ENCODE data around the gene MUC13. TPM values are rescaled to one million over a fixed set of nuclear protein-coding genes. Genes with fewer than 3 reads are reported as not detected.
A peak's percentile ranks its signal among the peaks of the same experiment; 100 is the strongest.

The MUC13 gene
- total and polyA plus RNA-seq, 9 of the 15 experiments (the other 6 are each of a cell fraction or from before 2014, with no cell fraction given), result 0.09 TPM; not detected in 8

DNA sequence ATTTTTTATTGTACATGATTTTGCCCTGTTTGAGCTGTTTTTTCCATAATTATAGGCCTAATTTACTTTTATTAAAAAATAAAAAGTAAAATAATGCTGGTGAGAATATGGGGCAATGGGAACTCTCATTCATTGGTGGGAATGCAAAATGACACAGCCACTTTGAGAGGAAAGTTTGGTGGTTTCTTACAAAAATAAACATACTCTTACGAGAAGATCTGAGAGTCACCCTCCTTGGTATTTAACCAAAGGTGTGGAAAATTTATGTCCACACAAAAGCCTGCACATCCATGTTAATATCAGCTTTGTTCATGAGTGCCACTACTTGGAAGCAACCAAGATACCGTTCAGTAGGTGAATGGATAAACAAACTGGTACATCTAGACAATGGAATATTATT is 9.8 kb downstream of the MUC13 start:
- in situ Hi-C loops (cut with MboI), result loop anchor here (10.0 kb wide), 1 partner anchor 660 kb away; no protein-coding TSS in a partner anchor

DNA sequence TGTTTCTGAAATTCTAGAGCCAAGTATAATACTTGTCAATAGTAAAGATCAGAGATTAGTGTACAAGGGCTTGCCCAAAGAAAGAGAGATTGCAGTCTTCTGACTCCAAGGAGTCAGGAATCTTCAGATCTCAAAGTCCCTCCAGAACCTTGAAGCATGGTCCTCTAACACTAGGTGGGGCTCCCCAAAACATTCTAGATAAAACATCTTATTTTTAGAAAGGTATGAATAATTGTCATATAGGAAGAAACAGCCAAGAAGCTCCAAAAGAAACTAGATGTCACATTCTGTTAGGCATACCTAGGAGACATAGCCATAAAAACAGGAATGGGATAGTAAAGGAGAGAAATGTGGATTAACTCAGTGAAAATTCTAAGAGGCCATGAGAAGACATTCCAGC is 10.7 kb downstream of the MUC13 start:
- H3K27me3 ChIP-seq (ENCODE audit: control insufficient read depth in 2 of 2, insufficient read depth in 2 of 2, low read length in 2 of 2), result no peaks in the 10 kb centered on the region
- H3K79me2 ChIP-seq (ENCODE audit: control insufficient read depth, insufficient read depth, low read length), result no peaks in the 10 kb centered on the region
- no peaks in the 10 kb centered on the region for H3K36me3 ChIP-seq (ENCODE audit: control insufficient read depth, insufficient read depth, low read length)
- H3K4me2 ChIP-seq (ENCODE audit: insufficient read depth, low read length), result no peak overlapping the region
- H3K9me3 ChIP-seq (replicated peaks; ENCODE audit: control insufficient read depth, insufficient read depth, low read depth, low read length), result no peaks in the 10 kb centered on the region
- in situ Hi-C loops (cut with MboI) (loop anchor here (10.0 kb wide), 1 partner anchor 661 kb away; no protein-coding TSS in a partner anchor), intact Hi-C loops (cut with micrococcal nuclease) (no loop called here)
- no peak for FAIRE-seq
- BruUV-seq (replicated peaks), result no TSS peak
- DNase-seq (ENCODE audit: extremely low read depth in 1 of 4, low spot score in 3 of 4), result peak in 2 of 4 experiments; percentile 14 to 16
- H4K20me1 ChIP-seq (replicated peaks; ENCODE audit: control insufficient read depth, insufficient read depth, low read length), result no peaks in the 10 kb centered on the region; the same call in 1 of the 2 replicates
- H3K9me1 ChIP-seq (ENCODE audit: control insufficient read depth, insufficient read depth, low read length), result no peaks in the 10 kb centered on the region
- POLR2A ChIA-PET, result no interaction called here
- ATAC-seq, result no peak
- TF ChIP-seq, protein P1, sequence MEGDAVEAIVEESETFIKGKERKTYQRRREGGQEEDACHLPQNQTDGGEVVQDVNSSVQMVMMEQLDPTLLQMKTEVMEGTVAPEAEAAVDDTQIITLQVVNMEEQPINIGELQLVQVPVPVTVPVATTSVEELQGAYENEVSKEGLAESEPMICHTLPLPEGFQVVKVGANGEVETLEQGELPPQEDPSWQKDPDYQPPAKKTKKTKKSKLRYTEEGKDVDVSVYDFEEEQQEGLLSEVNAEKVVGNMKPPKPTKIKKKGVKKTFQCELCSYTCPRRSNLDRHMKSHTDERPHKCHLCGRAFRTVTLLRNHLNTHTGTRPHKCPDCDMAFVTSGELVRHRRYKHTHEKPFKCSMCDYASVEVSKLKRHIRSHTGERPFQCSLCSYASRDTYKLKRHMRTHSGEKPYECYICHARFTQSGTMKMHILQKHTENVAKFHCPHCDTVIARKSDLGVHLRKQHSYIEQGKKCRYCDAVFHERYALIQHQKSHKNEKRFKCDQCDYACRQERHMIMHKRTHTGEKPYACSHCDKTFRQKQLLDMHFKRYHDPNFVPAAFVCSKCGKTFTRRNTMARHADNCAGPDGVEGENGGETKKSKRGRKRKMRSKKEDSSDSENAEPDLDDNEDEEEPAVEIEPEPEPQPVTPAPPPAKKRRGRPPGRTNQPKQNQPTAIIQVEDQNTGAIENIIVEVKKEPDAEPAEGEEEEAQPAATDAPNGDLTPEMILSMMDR (IDR thresholded peaks at IDR 0.05 in 2 of 3, conservative IDR thresholded peaks at IDR 0.05 in 1 of 3; ENCODE audit: insufficient read depth in 2 of 3, low read depth in 1 of 3, low read length in 3 of 3), result peak in 1 of 3 experiments; percentile 19; a peak in 1 of 6 replicates
- no peak for TF ChIP-seq POLR2B (IDR thresholded peaks at IDR 0.05; ENCODE audit: low read depth, partially characterized antibody)
- H2AFZ ChIP-seq (ENCODE audit: low read depth, low read length), result no peak overlapping the region
- CTCF ChIA-PET (ENCODE audit: low intra/inter-chr PET ratio), result no interaction called here
- H3K4me3 ChIP-seq, result no peak overlapping the region
- H3K9ac ChIP-seq (ENCODE audit: insufficient read depth in 1 of 2, low read depth in 2 of 2, low read length in 2 of 2), result no peak overlapping the region
- H3K27ac ChIP-seq (ENCODE audit: extremely low read depth, low read depth, low read length), result no peak overlapping the region
- no peaks in the 10 kb centered on the region for H3K4me1 ChIP-seq (replicated peaks in 1 of 2; ENCODE audit: control insufficient read depth in 2 of 2, insufficient read depth in 2 of 2, low read length in 2 of 2)

More for the DNA sequence above, 9.8 kb downstream of the MUC13 start:
- POLR2A ChIA-PET, result no interaction called here
- no peaks in the 10 kb centered on the region for H3K4me1 ChIP-seq (replicated peaks in 1 of 2; ENCODE audit: control insufficient read depth in 2 of 2, insufficient read depth in 2 of 2, low read length in 2 of 2)
- no peaks in the 10 kb centered on the region for H3K27me3 ChIP-seq (ENCODE audit: control insufficient read depth in 2 of 2, insufficient read depth in 2 of 2, low read length in 2 of 2)
- intact Hi-C loops (cut with micrococcal nuclease), result loop anchor here (5.0 kb wide), 2 partner anchors 63 to 238 kb away; no protein-coding TSS in a partner anchor
- H3K4me2 ChIP-seq (ENCODE audit: insufficient read depth, low read length), result no peak overlapping the region
- BruUV-seq (replicated peaks), result no TSS peak
- H3K79me2 ChIP-seq (ENCODE audit: control insufficient read depth, insufficient read depth, low read length), result no peaks in the 10 kb centered on the region
- no peaks in the 10 kb centered on the region for H3K9me1 ChIP-seq (ENCODE audit: control insufficient read depth, insufficient read depth, low read length)
- H3K4me3 ChIP-seq, result no peak overlapping the region
- H3K9ac ChIP-seq (ENCODE audit: insufficient read depth in 1 of 2, low read depth in 2 of 2, low read length in 2 of 2), result no peak overlapping the region
- H3K27ac ChIP-seq (ENCODE audit: extremely low read depth, low read depth, low read length), result no peak overlapping the region
- WGBS (ENCODE audit: insufficient coverage, low coverage, missing lambda C conversion rate), result 7% methylated on average over 2 of the region's 2 CpGs
- FAIRE-seq, result no peak
- no peaks in the 10 kb centered on the region for H3K9me3 ChIP-seq (replicated peaks; ENCODE audit: control insufficient read depth, insufficient read depth, low read depth, low read length)
- no peaks in the 10 kb centered on the region for H3K36me3 ChIP-seq (ENCODE audit: control insufficient read depth, insufficient read depth, low read length)
- H2AFZ ChIP-seq (ENCODE audit: low read depth, low read length), result no peak overlapping the region
- CTCF ChIA-PET (ENCODE audit: low intra/inter-chr PET ratio), result no interaction called here
- ATAC-seq, result no peak
- no peak for TF ChIP-seq CBFA2T3 (IDR thresholded peaks at IDR 0.05)
- no peaks in the 10 kb centered on the region for H4K20me1 ChIP-seq (replicated peaks; ENCODE audit: control insufficient read depth, insufficient read depth, low read length)
- DNase-seq (ENCODE audit: extremely low read depth in 1 of 4, low spot score in 3 of 4), result no peak

Data from K562 (cell line).